Stimulated activated memory B cell treated with anti-CD40 and anti-IgM and Interleukin-4, amounts not matched to agents 10 μg/mL and 1 μg/mL and 100 μg/mL, for 72 hours (primary cell): ENCODE results near the gene ATP13A3.
"Not testable (repeated sequence)": the region's sequence is repeated elsewhere in the genome, so short reads cannot be mapped to it uniquely, and the experiment has no call there.

Source experiments
- ATAC-seq: fragments of 150-1000 bp; cut with Tn5 transposase; 2 replicates; pipeline ENCODE4 v1.10.0; 2021
- H3K27ac Mint-ChIP-seq: one replicate; pipeline ENCODE4 v1.8.0; 2022; ENCODE audit warnings: mild to moderate bottlenecking, mixed read lengths
- H3K27me3 Mint-ChIP-seq: one replicate; pipeline ENCODE4 v1.8.0; 2022; ENCODE audit warnings: mixed read lengths
- H3K36me3 Mint-ChIP-seq: one replicate; pipeline ENCODE4 v1.8.0; 2022; ENCODE audit warnings: mixed read lengths
- H3K4me1 Mint-ChIP-seq: one replicate; pipeline ENCODE4 v1.8.0; 2022; ENCODE audit warnings: mixed read lengths
- H3K4me3 Mint-ChIP-seq: one replicate; pipeline ENCODE4 v1.8.0; 2022; ENCODE audit warnings: mild to moderate bottlenecking, moderate library complexity, mixed read lengths
- H3K9me3 Mint-ChIP-seq: one replicate; pipeline ENCODE4 v1.8.0; 2022; ENCODE audit warnings: mixed read lengths

Gene ATP13A3

GRCh38 chr3:194486540-194487288 is at the start of gene ATP13A3:
Gene ATP13A3 (minus strand): TSS chr3:194487002. CDS start chr3:194462190, 24,812 bp downstream.
- peak within 1 kb of the TSS; percentile 35 for H3K27ac Mint-ChIP-seq
- H3K4me3 Mint-ChIP-seq: peak within 1 kb of the TSS; percentile 83
- H3K9me3 Mint-ChIP-seq: peaks cover under 1% of the 10 kb centered on the region
- H3K27me3 Mint-ChIP-seq: no peaks in the 10 kb centered on the region
- H3K36me3 Mint-ChIP-seq: peaks cover 10% of the 10 kb centered on the region
- peaks cover 74% of the 10 kb centered on the region for H3K4me1 Mint-ChIP-seq
- ATAC-seq: peak; percentile 90

GRCh38 chr3:194535199-194535598 is 48.4 kb upstream of the ATP13A3 start:
- not testable (repeated sequence) for H3K36me3 Mint-ChIP-seq, H3K27ac Mint-ChIP-seq, H3K4me3 Mint-ChIP-seq, H3K4me1 Mint-ChIP-seq, H3K27me3 Mint-ChIP-seq, ATAC-seq
- peaks cover 10% of the 10 kb centered on the region for H3K9me3 Mint-ChIP-seq

GRCh38 chr3:194534243-194534642 is 47.4 kb upstream of the ATP13A3 start:
- Mint-ChIP-seq H3K27ac (no peak overlapping the region), H3K36me3 (peaks cover 8% of the 10 kb centered on the region), H3K27me3 (no peaks in the 10 kb centered on the region), H3K4me3 (no peak overlapping the region), H3K9me3 (peaks cover 10% of the 10 kb centered on the region), H3K4me1 (no peaks in the 10 kb centered on the region)
- no peak for ATAC-seq

GRCh38 chr3:194532591-194532990 is 45.8 kb upstream of the ATP13A3 start:
- H3K4me3 Mint-ChIP-seq: no peak overlapping the region
- H3K9me3 Mint-ChIP-seq: peaks cover 10% of the 10 kb centered on the region
- ATAC-seq: no peak
- H3K4me1 Mint-ChIP-seq: peaks cover 4% of the 10 kb centered on the region
- no peak overlapping the region for H3K27ac Mint-ChIP-seq
- H3K36me3 Mint-ChIP-seq: peaks cover 8% of the 10 kb centered on the region
- peaks cover 8% of the 10 kb centered on the region for H3K27me3 Mint-ChIP-seq

- ATAC-seq: no peak
- peaks cover 16% of the 10 kb centered on the region for H3K4me1 Mint-ChIP-seq
- H3K27me3 Mint-ChIP-seq: peaks cover 11% of the 10 kb centered on the region
- no peaks in the 10 kb centered on the region for H3K9me3 Mint-ChIP-seq
- no peak overlapping the region for H3K27ac Mint-ChIP-seq
- H3K36me3 Mint-ChIP-seq: no peaks in the 10 kb centered on the region
- no peak overlapping the region for H3K4me3 Mint-ChIP-seq
Measured at GRCh38 chr3:194527726-194528125, 40.9 kb upstream of the ATP13A3 start.

- Mint-ChIP-seq H3K9me3 (no peaks in the 10 kb centered on the region), H3K27ac (no peak overlapping the region), H3K4me1 (peaks cover 16% of the 10 kb centered on the region), H3K4me3 (no peak overlapping the region), H3K27me3 (peaks cover 11% of the 10 kb centered on the region), H3K36me3 (no peaks in the 10 kb centered on the region)
- no peak for ATAC-seq
Measured at GRCh38 chr3:194526164-194526563, 39.4 kb upstream of the ATP13A3 start.

GRCh38 chr3:194522579-194523046 is 35.8 kb upstream of the ATP13A3 start:
- ATAC-seq: no peak
- Mint-ChIP-seq H3K36me3 (no peaks in the 10 kb centered on the region), H3K27me3 (peaks cover 11% of the 10 kb centered on the region), H3K4me1 (peaks cover 31% of the 10 kb centered on the region), H3K9me3 (no peaks in the 10 kb centered on the region), H3K4me3 (no peak overlapping the region), H3K27ac (no peak overlapping the region)

- Mint-ChIP-seq H3K36me3 (no peaks in the 10 kb centered on the region), H3K9me3 (no peaks in the 10 kb centered on the region), H3K27me3 (peaks cover 8% of the 10 kb centered on the region), H3K4me3 (no peak overlapping the region), H3K4me1 (peaks cover 22% of the 10 kb centered on the region), H3K27ac (no peak overlapping the region)
- no peak for ATAC-seq
Measured at GRCh38 chr3:194521510-194522260, 34.9 kb upstream of the ATP13A3 start.

GRCh38 chr3:194520682-194521162 is 33.9 kb upstream of the ATP13A3 start:
- not testable (repeated sequence) for H3K4me3 Mint-ChIP-seq, H3K36me3 Mint-ChIP-seq, H3K9me3 Mint-ChIP-seq, H3K27me3 Mint-ChIP-seq, H3K27ac Mint-ChIP-seq
- peak; percentile 76 for ATAC-seq
- H3K4me1 Mint-ChIP-seq: peaks cover 19% of the 10 kb centered on the region

GRCh38 chr3:194520201-194520600 is 33.4 kb upstream of the ATP13A3 start:
- H3K9me3 Mint-ChIP-seq, H3K36me3 Mint-ChIP-seq, ATAC-seq, H3K27ac Mint-ChIP-seq, H3K4me3 Mint-ChIP-seq, H3K27me3 Mint-ChIP-seq: not testable (repeated sequence)
- peaks cover 19% of the 10 kb centered on the region for H3K4me1 Mint-ChIP-seq

- no peak overlapping the region for H3K27ac Mint-ChIP-seq
- H3K27me3 Mint-ChIP-seq: peaks cover 8% of the 10 kb centered on the region
- no peaks in the 10 kb centered on the region for H3K9me3 Mint-ChIP-seq
- H3K36me3 Mint-ChIP-seq: no peaks in the 10 kb centered on the region
- ATAC-seq: no peak
- H3K4me3 Mint-ChIP-seq: no peak overlapping the region
- H3K4me1 Mint-ChIP-seq: peaks cover 19% of the 10 kb centered on the region
Measured at GRCh38 chr3:194518652-194519051, 31.9 kb upstream of the ATP13A3 start.

- no peak overlapping the region for H3K27ac Mint-ChIP-seq
- H3K4me1 Mint-ChIP-seq: peaks cover 19% of the 10 kb centered on the region
- H3K27me3 Mint-ChIP-seq: peaks cover 8% of the 10 kb centered on the region
- no peak for ATAC-seq
- H3K36me3 Mint-ChIP-seq: no peaks in the 10 kb centered on the region
- no peak overlapping the region for H3K4me3 Mint-ChIP-seq
- H3K9me3 Mint-ChIP-seq: no peaks in the 10 kb centered on the region
Measured at GRCh38 chr3:194517333-194517732, 30.5 kb upstream of the ATP13A3 start.

- H3K27ac Mint-ChIP-seq: no peak overlapping the region
- no peaks in the 10 kb centered on the region for H3K36me3 Mint-ChIP-seq
- no peaks in the 10 kb centered on the region for H3K9me3 Mint-ChIP-seq
- H3K4me3 Mint-ChIP-seq: no peak overlapping the region
- peaks cover 5% of the 10 kb centered on the region for H3K4me1 Mint-ChIP-seq
- H3K27me3 Mint-ChIP-seq: peaks cover under 1% of the 10 kb centered on the region
- no peak for ATAC-seq
Measured at GRCh38 chr3:194514626-194515025, 27.8 kb upstream of the ATP13A3 start.

GRCh38 chr3:194512895-194513601 is 26.2 kb upstream of the ATP13A3 start:
- Mint-ChIP-seq H3K36me3 (no peaks in the 10 kb centered on the region), H3K9me3 (no peaks in the 10 kb centered on the region), H3K27ac (no peak overlapping the region), H3K27me3 (no peaks in the 10 kb centered on the region), H3K4me3 (no peak overlapping the region), H3K4me1 (no peaks in the 10 kb centered on the region)
- ATAC-seq: no peak
